SH-SY5Y (cell line): ENCODE measurements around the gene KIF3B.

Experiments used
- GATA2 ChIP-seq: IDR thresholded peaks from 2 replicates; pipeline ENCODE4 v1.6.1; 2011; ENCODE audit warnings: mild to moderate bottlenecking, low read depth, low read length
- GATA3 ChIP-seq: IDR thresholded peaks from 2 replicates; pipeline ENCODE4 v1.6.1; 2011; ENCODE audit warnings: low read depth, mild to moderate bottlenecking, low read length, moderate library complexity

- TF ChIP-seq GATA2 (no peak), GATA3 (no peak)
Measured at GRCh38 chr20:32291166-32291565, 13.7 kb downstream of the KIF3B start.
